Testis (tissue), 2 donors: Measurements from ENCODE around the gene MAGOHB.

Experiments used
- POLR2A ChIP-seq: fragments of 450-650 bp; IDR thresholded peaks from one replicate; pipeline ENCODE4 v1.6.1; 2017; ENCODE audit warnings: antibody characterized with exemption, mild to moderate bottlenecking, moderate library complexity
- TF ChIP-seq, protein P1 (sequence below), 3 experiments: fragments of 450-650 bp in 2 of 3; fragments of 200-600 bp in 1 of 3; sonication (generic) in 1 of 3; IDR thresholded peaks; one replicate each; pipeline ENCODE4 v1.5.1; 2016 to 2019; ENCODE audit warnings: antibody characterized with exemption in 3 of 3, mild to moderate bottlenecking in 2 of 3, moderate library complexity in 1 of 3

- TF ChIP-seq, protein P1, sequence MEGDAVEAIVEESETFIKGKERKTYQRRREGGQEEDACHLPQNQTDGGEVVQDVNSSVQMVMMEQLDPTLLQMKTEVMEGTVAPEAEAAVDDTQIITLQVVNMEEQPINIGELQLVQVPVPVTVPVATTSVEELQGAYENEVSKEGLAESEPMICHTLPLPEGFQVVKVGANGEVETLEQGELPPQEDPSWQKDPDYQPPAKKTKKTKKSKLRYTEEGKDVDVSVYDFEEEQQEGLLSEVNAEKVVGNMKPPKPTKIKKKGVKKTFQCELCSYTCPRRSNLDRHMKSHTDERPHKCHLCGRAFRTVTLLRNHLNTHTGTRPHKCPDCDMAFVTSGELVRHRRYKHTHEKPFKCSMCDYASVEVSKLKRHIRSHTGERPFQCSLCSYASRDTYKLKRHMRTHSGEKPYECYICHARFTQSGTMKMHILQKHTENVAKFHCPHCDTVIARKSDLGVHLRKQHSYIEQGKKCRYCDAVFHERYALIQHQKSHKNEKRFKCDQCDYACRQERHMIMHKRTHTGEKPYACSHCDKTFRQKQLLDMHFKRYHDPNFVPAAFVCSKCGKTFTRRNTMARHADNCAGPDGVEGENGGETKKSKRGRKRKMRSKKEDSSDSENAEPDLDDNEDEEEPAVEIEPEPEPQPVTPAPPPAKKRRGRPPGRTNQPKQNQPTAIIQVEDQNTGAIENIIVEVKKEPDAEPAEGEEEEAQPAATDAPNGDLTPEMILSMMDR (IDR thresholded peaks at IDR 0.05) = no peak
- TF ChIP-seq POLR2A = no peak
Observed at GRCh38 chr12:10557329-10557728, 56.1 kb downstream of the MAGOHB start.
